H1 (cell line): ENCODE data around the gene SNRPA1. TPM values are rescaled to one million over a fixed set of nuclear protein-coding genes. Genes with fewer than 3 reads are reported as not detected.

ENCODE experiments used
- CTCF ChIA-PET: fragments of 300-600 bp; sonication (Branson Sonifier 250); formaldehyde crosslinking; loops from one replicate; lab custom pipeline; 2021; ENCODE audit not compliant: partially characterized antibody; lab: Charles Lee
- POLR2A ChIA-PET: fragments of 300-600 bp; sonication (Branson Sonifier 250); formaldehyde crosslinking; loops from one replicate; lab custom pipeline; 2021; ENCODE audit warnings: inconsistent platforms; ENCODE audit not compliant: partially characterized antibody; lab: Charles Lee
- DNase-seq, 2 experiments: peaks; one replicate each; pipeline versions ENCODE4 v3.0.0 to v3.0.0-alpha.2; 2010 to 2022; ENCODE audit warnings: low spot score in 2 of 2, low read depth in 1 of 2, mixed read lengths in 1 of 2
- FAIRE-seq: peaks from 2 replicates; lab custom pipeline; 2011; peaks lifted over from hg19 to GRCh38; lab: Jason Lieb, UNC
- H2AFZ ChIP-seq: 2 replicates; pipeline ENCODE4 v1.8.1; 2012; ENCODE audit warnings: low read length, inconsistent platforms
- H2AK5ac ChIP-seq: 2 replicates; pipeline ENCODE4 v1.6.1; 2013; ENCODE audit warnings: low read depth, low read length
- H2BK120ac ChIP-seq: replicated peaks from 2 replicates; pipeline ENCODE3; 2013; ENCODE audit warnings: low read depth, low read length, inconsistent platforms
- H2BK12ac ChIP-seq: 2 replicates; pipeline ENCODE4 v1.6.1; 2013; ENCODE audit warnings: low read depth, low read length
- H2BK15ac ChIP-seq: 2 replicates; pipeline ENCODE4 v1.6.1; 2013; ENCODE audit warnings: low read length
- H2BK20ac ChIP-seq: 2 replicates; pipeline ENCODE4 v1.6.1; 2013; ENCODE audit warnings: low read length
- H2BK5ac ChIP-seq: 2 replicates; pipeline ENCODE4 v1.6.1; 2013; ENCODE audit warnings: low read depth, low read length
- H3K14ac ChIP-seq: 2 replicates; pipeline ENCODE4 v1.6.1; 2013; ENCODE audit warnings: inconsistent platforms; ENCODE audit not compliant: insufficient read length
- H3K18ac ChIP-seq: 2 replicates; pipeline ENCODE4 v1.6.1; 2013; ENCODE audit warnings: low read length; ENCODE audit errors: extremely low read depth
- H3K23ac ChIP-seq: 2 replicates; pipeline ENCODE4 v1.6.1; 2013; ENCODE audit warnings: inconsistent platforms; ENCODE audit not compliant: insufficient read length
- H3K23me2 ChIP-seq: 2 replicates; pipeline ENCODE4 v1.6.1; 2013; ENCODE audit warnings: low read depth, low read length
- H3K27ac ChIP-seq: 2 replicates; pipeline ENCODE4 v1.6.1; 2011; ENCODE audit warnings: low read depth, low read length, inconsistent platforms
- H3K27me3 ChIP-seq, 4 experiments: replicated peaks in 1 of 4; 1 replicate in 1 of 4; 2 replicates in 3 of 4; pipeline versions ENCODE4 v1.6.1 to v1.8.1; 2011 to 2013; ENCODE audit warnings: low read length in 3 of 4, mild to moderate bottlenecking in 3 of 4, inconsistent platforms in 2 of 4, mixed read lengths in 2 of 4, moderate library complexity in 1 of 4; ENCODE audit not compliant: control insufficient read depth in 3 of 4, insufficient read depth in 3 of 4; ENCODE audit errors: extremely low read depth in 1 of 4
- H3K36me3 ChIP-seq, 4 experiments: 2 replicates each; pipeline versions ENCODE4 v1.6.1 to v1.8.1; 2011 to 2013; ENCODE audit warnings: mild to moderate bottlenecking in 4 of 4, low read length in 3 of 4, moderate library complexity in 2 of 4, control low read depth in 1 of 4, inconsistent platforms in 1 of 4; ENCODE audit not compliant: insufficient read depth in 4 of 4, control insufficient read depth in 2 of 4
- H3K4ac ChIP-seq: replicated peaks from 2 replicates; pipeline ENCODE3; 2013; ENCODE audit warnings: low read length, low read depth, mixed read lengths, inconsistent platforms; ENCODE audit not compliant: insufficient read length
- H3K4me1 ChIP-seq, 4 experiments: replicated peaks in 1 of 4; 1 replicate in 1 of 4; 2 replicates in 3 of 4; pipeline versions ENCODE4 v1.6.1 to v1.8.1; 2011 to 2013; ENCODE audit warnings: low read length in 3 of 4, inconsistent platforms in 2 of 4, mixed read lengths in 1 of 4; ENCODE audit not compliant: insufficient read depth in 4 of 4, control insufficient read depth in 3 of 4
- H3K4me2 ChIP-seq, 2 experiments: 2 replicates each; pipeline versions ENCODE4 v1.6.1 to v1.8.1; 2011 to 2013; ENCODE audit warnings: low read depth in 2 of 2, low read length in 2 of 2, control low read depth in 1 of 2, inconsistent platforms in 1 of 2, mild to moderate bottlenecking in 1 of 2; ENCODE audit not compliant: insufficient read depth in 1 of 2
- H3K4me3 ChIP-seq, 4 experiments: fragments of 200-600, 300-600 bp in 1 of 4; sonication (generic), shearing (Covaris generic), sonication (Bioruptor Twin) in 1 of 4; 2 replicates each; pipeline versions ENCODE4 v1.5.1 to v1.8.1; 2011 to 2016; ENCODE audit warnings: low read length in 4 of 4, low read depth in 3 of 4, control low read depth in 2 of 4, inconsistent platforms in 2 of 4, mild to moderate bottlenecking in 2 of 4, mixed read lengths in 1 of 4, moderate library complexity in 1 of 4; ENCODE audit not compliant: insufficient read depth in 2 of 4; ENCODE audit errors: extremely low read depth in 1 of 4
- H3K56ac ChIP-seq: replicated peaks from 2 replicates; pipeline ENCODE3; 2013; ENCODE audit warnings: low read depth, mild to moderate bottlenecking, mixed read lengths, low read length, inconsistent platforms; ENCODE audit not compliant: insufficient read length
- H3K79me1 ChIP-seq: 2 replicates; pipeline ENCODE4 v1.6.1; 2013; ENCODE audit warnings: low read depth, low read length, control low read depth
- H3K79me2 ChIP-seq, 2 experiments: 2 replicates each; pipeline versions ENCODE4 v1.6.1 to v1.8.1; 2012 to 2013; ENCODE audit warnings: low read length in 2 of 2, mild to moderate bottlenecking in 2 of 2, inconsistent platforms in 1 of 2; ENCODE audit not compliant: insufficient read depth in 2 of 2, control insufficient read depth in 1 of 2
- H3K9ac ChIP-seq, 4 experiments: replicated peaks in 1 of 4; 1 replicate in 1 of 4; 2 replicates in 3 of 4; pipeline versions ENCODE4 v1.6.1 to v1.8.1; 2011 to 2013; ENCODE audit warnings: low read depth in 3 of 4, low read length in 3 of 4, control low read depth in 2 of 4, mild to moderate bottlenecking in 2 of 4, moderate library complexity in 2 of 4, inconsistent platforms in 1 of 4; ENCODE audit errors: extremely low read depth in 1 of 4
- H3K9me3 ChIP-seq, 2 experiments: 2 replicates each; pipeline versions ENCODE4 v1.6.1 to v1.8.1; 2012 to 2013; ENCODE audit warnings: mild to moderate bottlenecking in 2 of 2, moderate library complexity in 2 of 2, control low read depth in 1 of 2, inconsistent platforms in 1 of 2, low read depth in 1 of 2, low read length in 1 of 2, mixed read lengths in 1 of 2; ENCODE audit not compliant: insufficient read depth in 2 of 2
- H4K20me1 ChIP-seq, 2 experiments: replicated peaks in 1 of 2; 2 replicates each; pipeline versions ENCODE3 to v1.8.1; 2011 to 2013; ENCODE audit warnings: inconsistent platforms in 2 of 2, low read length in 2 of 2, mild to moderate bottlenecking in 1 of 2; ENCODE audit not compliant: insufficient read depth in 2 of 2, control insufficient read depth in 1 of 2
- H4K5ac ChIP-seq: 2 replicates; pipeline ENCODE4 v1.6.1; 2013; ENCODE audit warnings: low read length, low read depth, mixed read lengths, inconsistent platforms; ENCODE audit not compliant: insufficient read length
- H4K8ac ChIP-seq: 2 replicates; pipeline ENCODE4 v1.8.0; 2013; ENCODE audit warnings: mild to moderate bottlenecking, moderate library complexity, low read length, inconsistent platforms; ENCODE audit not compliant: insufficient read depth; ENCODE audit errors: extremely low read depth
- H4K91ac ChIP-seq: replicated peaks from 2 replicates; pipeline ENCODE3; 2013; ENCODE audit warnings: low read length, mixed read lengths, inconsistent platforms; ENCODE audit not compliant: insufficient read length
- ASH2L ChIP-seq: fragments of 200-600, 300-600 bp; sonication (generic); IDR thresholded peaks from one replicate; pipeline ENCODE4 v1.7.1; 2017; ENCODE audit warnings: low read length
- CBX5 ChIP-seq: fragments of 300-800, 300-1000 bp; sonication (generic); IDR thresholded peaks from 2 replicates; pipeline ENCODE4 v1.7.1; 2016; ENCODE audit warnings: antibody characterized with exemption, low read length, low read depth
- CTBP2 ChIP-seq: IDR thresholded peaks from 2 replicates; pipeline ENCODE4 v1.7.0; 2011; ENCODE audit warnings: borderline replicate concordance, mild to moderate bottlenecking, moderate library complexity, mixed read lengths, low read length; ENCODE audit not compliant: insufficient read depth, insufficient read length
- EZH2 ChIP-seq: fragments of 200-600 bp; sonication (generic); IDR thresholded peaks from 2 replicates; pipeline ENCODE4 v1.7.1; 2012; ENCODE audit warnings: low read depth, mild to moderate bottlenecking, moderate library complexity, low read length, inconsistent platforms; ENCODE audit not compliant: severe bottlenecking
- FOSL1 ChIP-seq: IDR thresholded peaks from 2 replicates; pipeline ENCODE4 v1.6.1; 2011; ENCODE audit warnings: mild to moderate bottlenecking, low read depth, low read length, moderate library complexity; ENCODE audit not compliant: insufficient read depth
- GTF2F1 ChIP-seq: IDR thresholded peaks from 2 replicates; pipeline ENCODE4 v1.6.1; 2012; ENCODE audit warnings: low read depth, low read length, improper control_type of control experiment, borderline replicate concordance
- HDAC6 ChIP-seq: IDR thresholded peaks from one replicate; pipeline ENCODE4 v1.7.1; 2012; ENCODE audit warnings: low read depth, mild to moderate bottlenecking, inconsistent platforms, low read length, moderate library complexity
- MAFK ChIP-seq: IDR thresholded peaks from 2 replicates; pipeline ENCODE4 v1.6.1; 2012; ENCODE audit warnings: low read depth, mild to moderate bottlenecking, improper control_type of control experiment, low read length
- NRF1 ChIP-seq: IDR thresholded peaks from 2 replicates; pipeline ENCODE4 v1.6.1; 2011; ENCODE audit warnings: mild to moderate bottlenecking, low read depth, low read length, improper control_type of control experiment
- RXRA ChIP-seq: IDR thresholded peaks from 2 replicates; pipeline ENCODE4 v1.6.1; 2011; ENCODE audit warnings: low read depth, mild to moderate bottlenecking, low read length, moderate library complexity; ENCODE audit not compliant: insufficient read depth
- WGBS, 2 experiments: shearing (Covaris generic) in 1 of 2; methylation state at CpG; one replicate each; pipeline versions ENCODE4 v1.1.6 to v1.1.7; 2013 to 2015; ENCODE audit warnings: low lambda C conversion rate in 2 of 2, mixed read lengths in 2 of 2, inconsistent platforms in 1 of 2, low coverage in 1 of 2, missing lambda C conversion rate in 1 of 2; ENCODE audit not compliant: insufficient replicate concordance in 2 of 2, insufficient coverage in 1 of 2, insufficient read length in 1 of 2; ENCODE audit errors: extremely low coverage in 1 of 2, missing lambda C conversion rate in 1 of 2; 5-methylcytosine and 5-hydroxymethylcytosine counted together
- polyA plus RNA-seq, 7 experiments: library from polyadenylated mRNA; depleted of rRNA in 3 of 7; stranded (reverse) in 5 of 7; unstranded in 2 of 7; fragments of >200 nt in 5 of 7; fragments of 200-250 nt in 2 of 7; gene quantifications; 1 replicate in 5 of 7; 2 replicates in 1 of 7; 4 replicates in 1 of 7; pipeline versions ENCODE4 v1.2.1 to v1.2.3, GENCODE V29; 2011 to 2013; ENCODE audit warnings: missing spikeins in 2 of 7, mixed read lengths in 2 of 7
- total RNA-seq: library from RNA; stranded (reverse); fragmentation: NEBNext Ultra II Directional; extraction: Animal tissue kit (Norgen Biotek cat#: 25700); gene quantifications from 2 replicates; pipeline ENCODE4 v1.2.1, GENCODE V29; 2021

Gene SNRPA1
- total and polyA plus RNA-seq, 2 of the 8 experiments (the other 6 are each of a cell fraction or from before 2014, with no cell fraction given) = 140 to 221 TPM

- Histone ChIP-seq H3K4me2 (no peak overlapping the region), H4K91ac (no peak overlapping the region), H2BK5ac (no peak overlapping the region), H3K18ac (no peak overlapping the region), H3K23me2 (no peaks in the 10 kb centered on the region), H2BK15ac (no peak overlapping the region), H3K79me2 (no peaks in the 10 kb centered on the region), H3K4me3 (no peak overlapping the region), H3K23ac (no peak overlapping the region), H3K9ac (no peak overlapping the region), H2AK5ac (no peak overlapping the region), H4K5ac (no peak overlapping the region), H3K79me1 (no peaks in the 10 kb centered on the region), H3K9me3 (no peaks in the 10 kb centered on the region), H3K36me3 (no peaks in the 10 kb centered on the region), H2BK120ac (no peak overlapping the region), H2BK20ac (no peak overlapping the region), H4K8ac (no peak overlapping the region), H2BK12ac (no peak overlapping the region), H3K4me1 (peaks cover 0 to 3% (median under 1%) of the 10 kb centered on the region in 4 experiments; a peak in 1 of 7 replicates), H2AFZ (no peak overlapping the region), H3K27ac (no peak overlapping the region), H4K20me1 (no peaks in the 10 kb centered on the region), H3K14ac (no peak overlapping the region), H3K27me3 (no peaks in the 10 kb centered on the region; a peak in 1 of 7 replicates), H3K56ac (no peak overlapping the region), H3K4ac (no peak overlapping the region)
- FAIRE-seq (no peak), DNase-seq (no peak)
- ChIA-PET CTCF (interaction anchor here (0.9 to 8.6 kb wide), 16 partner anchors 9 to 329 kb away, joined by 3 to 94 read pairs (median 4); no protein-coding TSS in a partner anchor), POLR2A (interaction anchor here (1.3 kb wide), 1 partner anchor 13 kb away, joined by 4 read pairs; no protein-coding TSS in a partner anchor)
- 91% methylated on average over 20 of the region's 20 CpGs; no CpG with 5 or more reads in 1 of the 2 experiments for WGBS, 2 experiments
- TF ChIP-seq GTF2F1 (no peak), MAFK (no peak), CTBP2 (no peak), NRF1 (no peak), CBX5 (no peak), ASH2L (no peak), EZH2 (no peak), FOSL1 (no peak), RXRA (no peak), HDAC6 (no peak)
Measured at GRCh38 chr15:101318147-101318819, 23.2 kb upstream of the SNRPA1 start.
